Astrocyte (in vitro differentiated cells and primary cell): ENCODE data around the gene LTK. TPM values are rescaled to one million over a fixed set of nuclear protein-coding genes. Genes with fewer than 3 reads are reported as not detected.
A peak's percentile ranks its signal among the peaks of the same experiment; 100 is the strongest.

Experiments
- DNase-seq: peaks from one replicate; pipeline ENCODE4 v3.0.0-alpha.2; 2010; ENCODE audit warnings: low read depth
- FAIRE-seq: peaks from 2 replicates; lab custom pipeline; 2011; peaks lifted over from hg19 to GRCh38; lab: Jason Lieb, UNC
- H2AFZ ChIP-seq: 2 replicates; pipeline ENCODE4 v1.6.0; 2012; ENCODE audit warnings: low read depth, low read length, inconsistent platforms
- H3K27ac ChIP-seq: 2 replicates; pipeline ENCODE4 v1.5.1; 2011; ENCODE audit warnings: low read depth, low read length, inconsistent platforms
- H3K27me3 ChIP-seq: 2 replicates; pipeline ENCODE4 v1.6.0; 2011; ENCODE audit warnings: low read length, inconsistent platforms; ENCODE audit not compliant: insufficient read depth
- H3K36me3 ChIP-seq: 2 replicates; pipeline ENCODE4 v1.5.1; 2011; ENCODE audit warnings: low read length, inconsistent platforms; ENCODE audit not compliant: insufficient read depth
- H3K4me1 ChIP-seq: 2 replicates; pipeline ENCODE4 v1.5.1; 2011; ENCODE audit warnings: low read length, inconsistent platforms; ENCODE audit not compliant: insufficient read depth
- H3K4me2 ChIP-seq: 2 replicates; pipeline ENCODE4 v1.6.0; 2012; ENCODE audit warnings: low read length, inconsistent platforms
- H3K4me3 ChIP-seq: 2 replicates; pipeline ENCODE4 v1.5.1; 2011; ENCODE audit warnings: low read depth, mild to moderate bottlenecking, low read length, inconsistent platforms; ENCODE audit not compliant: insufficient read depth
- H3K79me2 ChIP-seq: 2 replicates; pipeline ENCODE4 v1.6.0; 2012; ENCODE audit warnings: mild to moderate bottlenecking, low read length, inconsistent platforms; ENCODE audit not compliant: insufficient read depth
- H3K9ac ChIP-seq: 2 replicates; pipeline ENCODE4 v1.6.0; 2012; ENCODE audit warnings: mild to moderate bottlenecking, low read length, inconsistent platforms
- H3K9me3 ChIP-seq: 2 replicates; pipeline ENCODE4 v1.5.1; 2012; ENCODE audit warnings: low read depth, mild to moderate bottlenecking, low read length, inconsistent platforms; ENCODE audit not compliant: insufficient read depth
- H4K20me1 ChIP-seq: 2 replicates; pipeline ENCODE4 v1.6.0; 2012; ENCODE audit warnings: low read length, inconsistent platforms; ENCODE audit not compliant: insufficient read depth
- H3K27ac Mint-ChIP-seq: one replicate; pipeline ENCODE4 v1.8.0; 2021; ENCODE audit warnings: mild to moderate bottlenecking, mixed read lengths; ENCODE audit not compliant: unreplicated experiment
- H3K27me3 Mint-ChIP-seq: one replicate; pipeline ENCODE4 v1.8.0; 2021; ENCODE audit warnings: low read depth, mixed read lengths; ENCODE audit not compliant: unreplicated experiment
- H3K36me3 Mint-ChIP-seq: one replicate; pipeline ENCODE4 v1.8.0; 2021; ENCODE audit warnings: low read depth, mixed read lengths; ENCODE audit not compliant: unreplicated experiment
- H3K4me1 Mint-ChIP-seq: one replicate; pipeline ENCODE4 v1.8.0; 2021; ENCODE audit warnings: low read depth, mixed read lengths; ENCODE audit not compliant: unreplicated experiment
- H3K4me3 Mint-ChIP-seq: one replicate; pipeline ENCODE4 v1.8.0; 2021; ENCODE audit warnings: mild to moderate bottlenecking, moderate library complexity, mixed read lengths; ENCODE audit not compliant: unreplicated experiment
- H3K9me3 Mint-ChIP-seq: one replicate; pipeline ENCODE4 v1.8.0; 2021; ENCODE audit warnings: mild to moderate bottlenecking, mixed read lengths; ENCODE audit not compliant: unreplicated experiment
- EZH2 ChIP-seq: IDR thresholded peaks from 2 replicates; pipeline ENCODE4 v1.6.1; 2012; ENCODE audit warnings: mild to moderate bottlenecking, low read length, inconsistent platforms; ENCODE audit not compliant: insufficient read depth
- total RNA-seq: library from RNA; stranded (reverse); gene quantifications from 2 replicates; pipeline ENCODE4 v1.2.1, GENCODE V29; 2021
- TF ChIP-seq, protein P1 (sequence below): IDR thresholded peaks from 2 replicates; pipeline ENCODE4 v1.5.1; 2011; ENCODE audit warnings: low read depth, mild to moderate bottlenecking, inconsistent platforms, low read length, moderate library complexity; ENCODE audit not compliant: insufficient read depth

The LTK gene
- total RNA-seq, 1 donor from 2014 or later, result 0.14 TPM

DNA sequence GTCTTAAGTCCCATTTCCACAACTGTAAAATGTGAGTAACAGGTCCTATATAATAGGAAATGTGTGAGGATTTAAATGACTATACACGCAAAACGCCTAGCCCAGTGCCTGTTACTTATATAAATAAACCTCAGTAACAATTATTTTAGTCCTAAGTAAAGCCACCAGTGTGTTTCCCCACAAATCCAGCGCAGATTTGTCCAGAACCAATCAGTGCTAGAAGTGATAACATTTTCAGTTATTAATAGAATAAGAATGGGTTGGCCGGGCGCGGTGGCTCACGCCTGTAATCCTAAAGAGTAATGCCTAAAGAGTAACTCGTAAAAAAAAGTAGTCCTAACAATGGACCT lies 29.9 kb upstream of the LTK start:
- H3K4me2 ChIP-seq, result peak overlapping the region; percentile 81
- peak overlapping the region; percentile 99 for H2AFZ ChIP-seq
- no peaks in the 10 kb centered on the region for H3K27me3 ChIP-seq
- H3K79me2 ChIP-seq, result peaks cover 16% of the 10 kb centered on the region
- peak overlapping the region; percentile 80 for H3K27ac Mint-ChIP-seq
- H3K36me3 ChIP-seq, result no peaks in the 10 kb centered on the region
- H3K4me1 Mint-ChIP-seq, result no peaks in the 10 kb centered on the region
- no peaks in the 10 kb centered on the region for H3K9me3 ChIP-seq
- H3K9ac ChIP-seq, result peak overlapping the region; percentile 96
- H3K4me3 Mint-ChIP-seq, result peak overlapping the region; percentile 97
- H3K4me1 ChIP-seq, result peaks cover 5% of the 10 kb centered on the region
- no peaks in the 10 kb centered on the region for H3K9me3 Mint-ChIP-seq
- no peak for TF ChIP-seq EZH2
- TF ChIP-seq, protein P1, sequence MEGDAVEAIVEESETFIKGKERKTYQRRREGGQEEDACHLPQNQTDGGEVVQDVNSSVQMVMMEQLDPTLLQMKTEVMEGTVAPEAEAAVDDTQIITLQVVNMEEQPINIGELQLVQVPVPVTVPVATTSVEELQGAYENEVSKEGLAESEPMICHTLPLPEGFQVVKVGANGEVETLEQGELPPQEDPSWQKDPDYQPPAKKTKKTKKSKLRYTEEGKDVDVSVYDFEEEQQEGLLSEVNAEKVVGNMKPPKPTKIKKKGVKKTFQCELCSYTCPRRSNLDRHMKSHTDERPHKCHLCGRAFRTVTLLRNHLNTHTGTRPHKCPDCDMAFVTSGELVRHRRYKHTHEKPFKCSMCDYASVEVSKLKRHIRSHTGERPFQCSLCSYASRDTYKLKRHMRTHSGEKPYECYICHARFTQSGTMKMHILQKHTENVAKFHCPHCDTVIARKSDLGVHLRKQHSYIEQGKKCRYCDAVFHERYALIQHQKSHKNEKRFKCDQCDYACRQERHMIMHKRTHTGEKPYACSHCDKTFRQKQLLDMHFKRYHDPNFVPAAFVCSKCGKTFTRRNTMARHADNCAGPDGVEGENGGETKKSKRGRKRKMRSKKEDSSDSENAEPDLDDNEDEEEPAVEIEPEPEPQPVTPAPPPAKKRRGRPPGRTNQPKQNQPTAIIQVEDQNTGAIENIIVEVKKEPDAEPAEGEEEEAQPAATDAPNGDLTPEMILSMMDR, result no peak
- no peaks in the 10 kb centered on the region for H3K36me3 Mint-ChIP-seq
- H4K20me1 ChIP-seq, result no peaks in the 10 kb centered on the region
- H3K27ac ChIP-seq, result peak overlapping the region; percentile 83
- DNase-seq, result no peak
- no peaks in the 10 kb centered on the region for H3K27me3 Mint-ChIP-seq
- H3K4me3 ChIP-seq, result peak overlapping the region; percentile 99
- no peak for FAIRE-seq

- peaks cover 8% of the 10 kb centered on the region for H4K20me1 ChIP-seq
- H3K9ac ChIP-seq, result no peak overlapping the region
- H3K27ac Mint-ChIP-seq, result no peak overlapping the region
- H3K79me2 ChIP-seq, result no peaks in the 10 kb centered on the region
- H3K4me3 Mint-ChIP-seq, result no peak overlapping the region
- TF ChIP-seq, protein P1, result no peak
- no peak for TF ChIP-seq EZH2
- no peak overlapping the region for H3K4me3 ChIP-seq
- H2AFZ ChIP-seq, result no peak overlapping the region
- H3K4me1 Mint-ChIP-seq, result no peaks in the 10 kb centered on the region
- FAIRE-seq (no peak), DNase-seq (no peak)
- no peaks in the 10 kb centered on the region for H3K4me1 ChIP-seq
- H3K27ac ChIP-seq, result no peak overlapping the region
- no peaks in the 10 kb centered on the region for H3K9me3 Mint-ChIP-seq
- no peaks in the 10 kb centered on the region for H3K9me3 ChIP-seq
- H3K36me3 Mint-ChIP-seq, result peaks cover 13% of the 10 kb centered on the region
- H3K4me2 ChIP-seq, result no peak overlapping the region
- H3K36me3 ChIP-seq, result peaks cover 10% of the 10 kb centered on the region
- H3K27me3 ChIP-seq, result no peaks in the 10 kb centered on the region
- H3K27me3 Mint-ChIP-seq, result no peaks in the 10 kb centered on the region
These were observed 23.2 kb upstream of the LTK start for GRCh38 chr15:41536866-41537265.

DNA sequence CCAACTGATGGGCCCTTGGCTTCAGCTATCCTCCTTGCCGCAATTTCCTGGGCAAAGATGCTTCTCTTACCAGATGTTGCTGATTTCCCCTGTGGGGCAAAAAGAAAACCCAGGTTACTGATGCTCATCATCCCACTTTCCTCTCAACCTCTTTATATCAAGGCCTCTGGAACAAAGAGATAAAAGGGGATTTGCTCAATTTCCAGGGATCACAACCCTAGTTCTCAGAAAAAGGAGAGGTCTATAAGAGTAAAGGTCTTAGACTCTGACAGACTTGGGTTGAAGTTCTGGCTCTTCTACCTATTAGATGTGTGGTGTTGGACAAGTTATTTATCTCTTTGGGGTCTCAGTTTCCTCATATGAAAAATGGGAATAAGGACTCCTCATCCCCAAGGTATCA lies 21.9 kb upstream of the LTK start:
- Histone ChIP-seq H2AFZ (no peak overlapping the region), H3K4me3 (no peak overlapping the region), H3K27ac (no peak overlapping the region), H3K27me3 (no peaks in the 10 kb centered on the region), H3K4me2 (no peak overlapping the region), H4K20me1 (peaks cover 8% of the 10 kb centered on the region), H3K9ac (no peak overlapping the region), H3K79me2 (no peaks in the 10 kb centered on the region), H3K9me3 (no peaks in the 10 kb centered on the region), H3K36me3 (peaks cover 13% of the 10 kb centered on the region), H3K4me1 (no peaks in the 10 kb centered on the region)
- no peaks in the 10 kb centered on the region for H3K27me3 Mint-ChIP-seq
- peaks cover 18% of the 10 kb centered on the region for H3K36me3 Mint-ChIP-seq
- H3K4me3 Mint-ChIP-seq, result no peak overlapping the region
- TF ChIP-seq EZH2, result no peak
- TF ChIP-seq, protein P1, result no peak
- FAIRE-seq (no peak), DNase-seq (no peak)
- no peaks in the 10 kb centered on the region for H3K4me1 Mint-ChIP-seq
- H3K9me3 Mint-ChIP-seq, result no peaks in the 10 kb centered on the region
- no peak overlapping the region for H3K27ac Mint-ChIP-seq
